Esophagus muscularis mucosa (tissue), 4 donors: ENCODE results near the gene PGC. TPM values are rescaled to one million over a fixed set of nuclear protein-coding genes. Genes with fewer than 3 reads are reported as not detected.
A peak's percentile ranks its signal among the peaks of the same experiment; 100 is the strongest.

Source experiments
- DNase-seq: peaks from one replicate; pipeline ENCODE4 v3.0.0-alpha.2; 2017; ENCODE audit errors: extremely low spot score
- H3K27ac ChIP-seq, 4 donors: fragments of 200-600 bp; sonication (generic); replicated peaks in 1 of 4; 1 replicate in 3 of 4; 2 replicates in 1 of 4; pipeline ENCODE4 v1.5.1; 2016 to 2019; ENCODE audit warnings: mild to moderate bottlenecking in 1 of 4
- H3K27me3 ChIP-seq, 4 donors: fragments of 200-600 bp; sonication (generic); one replicate each; pipeline versions ENCODE4 v1.5.1 to v1.6.0; 2016 to 2019
- H3K36me3 ChIP-seq, 4 donors: fragments of 200-600 bp; sonication (generic); one replicate each; pipeline ENCODE4 v1.5.1; 2016 to 2019
- H3K4me1 ChIP-seq, 4 donors: fragments of 200-600 bp; sonication (generic); one replicate each; pipeline ENCODE4 v1.5.1; 2016 to 2019
- H3K4me3 ChIP-seq, 4 donors: fragments of 200-600 bp; sonication (generic); 1 replicate in 2 of 4; 2 replicates in 2 of 4; pipeline ENCODE4 v1.5.1; 2016 to 2019; ENCODE audit warnings: mild to moderate bottlenecking in 4 of 4, moderate library complexity in 1 of 4
- H3K9me3 ChIP-seq, 4 donors: fragments of 200-600 bp; sonication (generic); 1 replicate in 3 of 4; 2 replicates in 1 of 4; pipeline ENCODE4 v1.5.1; 2016 to 2019
- EP300 ChIP-seq: sonication (generic); formaldehyde crosslinking; IDR thresholded peaks from one replicate; pipeline ENCODE4 v1.6.1; 2017; ENCODE audit warnings: antibody characterized with exemption
- POLR2A ChIP-seq: fragments of 450-650 bp; IDR thresholded peaks from one replicate; pipeline ENCODE4 v1.6.1; 2017; ENCODE audit warnings: antibody characterized with exemption, moderate library complexity, mild to moderate bottlenecking, low read depth
- POLR2AphosphoS5 ChIP-seq, 2 donors: sonication (generic); formaldehyde crosslinking; IDR thresholded peaks; one replicate each; pipeline ENCODE4 v1.6.1; 2017; ENCODE audit warnings: antibody characterized with exemption in 2 of 2
- WGBS: methylation state at CpG from one replicate; pipeline ENCODE4 v1.1.5; 2018; 5-methylcytosine and 5-hydroxymethylcytosine counted together
- intact Hi-C: fragments of 100-400 bp; cut with DNase I; formaldehyde crosslinking; loops from one replicate; pipeline ENCODE4 v1.15.1; 2023
- total RNA-seq, 4 donors: library from RNA; depleted of rRNA; stranded (reverse); fragments of >200 nt; gene quantifications; one replicate each; pipeline versions ENCODE4 v1.1.0 to v1.2.1, GENCODE V29; 2016
- TF ChIP-seq, protein P1 (sequence below), 3 experiments: fragments of 200-600 bp in 2 of 3; fragments of 450-650 bp in 1 of 3; sonication (generic) in 2 of 3; IDR thresholded peaks; one replicate each; pipeline ENCODE4 v1.5.1; 2017 to 2019; ENCODE audit warnings: antibody characterized with exemption in 3 of 3, mild to moderate bottlenecking in 2 of 3, moderate library complexity in 1 of 3

Gene PGC
- total RNA-seq, 4 donors from 2014 or later: 0.83 to 1.1 (median 0.92) TPM; not detected in 1

DNA sequence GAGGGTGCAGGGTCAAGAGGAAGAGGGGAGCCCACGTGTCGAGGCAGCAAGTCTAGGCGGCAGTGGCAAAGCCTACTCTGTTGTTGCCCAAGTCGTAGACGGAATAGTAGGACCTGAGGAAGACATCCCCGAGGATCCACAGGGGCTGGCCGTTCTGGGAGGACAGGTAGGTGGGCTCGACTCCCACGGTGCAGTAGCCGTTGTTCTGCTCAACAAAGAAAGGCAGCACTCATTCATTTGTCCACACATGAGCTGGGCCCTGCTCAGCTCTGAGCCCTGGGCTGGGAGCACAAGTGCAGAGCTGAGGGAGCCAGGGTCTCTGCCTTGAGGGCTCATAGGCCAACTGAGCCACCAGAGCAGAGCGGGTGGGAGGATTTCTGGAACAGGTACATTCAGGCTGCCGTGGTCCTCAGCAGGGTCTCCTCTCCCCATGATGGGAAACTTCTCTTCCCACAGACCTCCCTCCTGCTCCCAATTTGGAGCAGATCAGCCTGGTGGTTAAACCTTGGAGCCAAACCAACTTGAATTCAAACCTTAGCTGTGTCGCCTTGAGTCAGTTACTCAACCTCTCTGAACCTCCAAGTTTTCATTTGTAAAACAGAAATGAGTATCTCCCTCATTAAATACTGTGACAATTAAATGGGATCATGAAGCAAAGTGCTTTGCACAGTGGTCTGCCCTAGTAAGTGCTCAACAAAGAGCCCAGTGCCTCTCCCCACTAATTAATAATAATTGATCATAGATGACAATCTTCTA, 10.2 kb downstream of the PGC start:
- intact Hi-C loops: loop anchor here (5.0 kb wide), 1 partner anchor 40 kb away; the partner anchor contains the start of gene FRS3

DNA sequence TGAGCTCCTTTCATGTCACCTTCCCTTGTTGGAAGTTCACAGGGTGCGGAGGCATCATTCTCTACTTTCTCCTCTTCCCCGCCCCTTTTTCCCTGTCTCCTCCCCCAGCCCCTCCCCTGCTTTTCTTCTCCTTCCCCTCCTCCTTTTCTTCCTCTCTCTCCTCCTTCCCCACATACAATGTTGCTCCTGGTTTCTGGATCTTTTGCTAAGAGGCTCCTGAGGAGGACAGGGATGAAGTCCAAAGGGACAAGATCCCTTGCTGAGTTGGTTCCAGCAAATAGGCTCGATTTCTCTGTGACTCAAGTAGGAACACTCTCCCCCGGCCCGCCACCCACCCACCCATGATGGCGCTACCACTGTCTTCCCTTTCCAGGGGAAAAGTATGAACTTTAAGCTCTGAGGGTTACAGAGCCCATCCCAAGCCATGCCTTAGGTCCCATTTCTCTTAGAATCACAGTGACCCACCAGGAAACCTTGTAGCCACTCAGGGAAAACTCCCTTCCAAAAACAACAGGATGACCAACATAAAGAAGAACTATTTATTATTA, 10.9 kb downstream of the PGC start:
- DNase-seq: no peak
- no peaks in the 10 kb centered on the region for H3K9me3 ChIP-seq
- peaks cover 31 to 37% (median 34%) of the 10 kb centered on the region in 4 donors for H3K4me1 ChIP-seq
- H3K27me3 ChIP-seq: peaks cover 0 to 6% (median 0%) of the 10 kb centered on the region in 4 donors
- H3K27ac ChIP-seq: no peak overlapping the region
- 78% methylated on average over 6 of the region's 6 CpGs for WGBS
- TF ChIP-seq POLR2AphosphoS5 (IDR thresholded peaks at IDR 0.05) (no peak), EP300 (no peak), POLR2A (no peak)
- TF ChIP-seq, protein P1, sequence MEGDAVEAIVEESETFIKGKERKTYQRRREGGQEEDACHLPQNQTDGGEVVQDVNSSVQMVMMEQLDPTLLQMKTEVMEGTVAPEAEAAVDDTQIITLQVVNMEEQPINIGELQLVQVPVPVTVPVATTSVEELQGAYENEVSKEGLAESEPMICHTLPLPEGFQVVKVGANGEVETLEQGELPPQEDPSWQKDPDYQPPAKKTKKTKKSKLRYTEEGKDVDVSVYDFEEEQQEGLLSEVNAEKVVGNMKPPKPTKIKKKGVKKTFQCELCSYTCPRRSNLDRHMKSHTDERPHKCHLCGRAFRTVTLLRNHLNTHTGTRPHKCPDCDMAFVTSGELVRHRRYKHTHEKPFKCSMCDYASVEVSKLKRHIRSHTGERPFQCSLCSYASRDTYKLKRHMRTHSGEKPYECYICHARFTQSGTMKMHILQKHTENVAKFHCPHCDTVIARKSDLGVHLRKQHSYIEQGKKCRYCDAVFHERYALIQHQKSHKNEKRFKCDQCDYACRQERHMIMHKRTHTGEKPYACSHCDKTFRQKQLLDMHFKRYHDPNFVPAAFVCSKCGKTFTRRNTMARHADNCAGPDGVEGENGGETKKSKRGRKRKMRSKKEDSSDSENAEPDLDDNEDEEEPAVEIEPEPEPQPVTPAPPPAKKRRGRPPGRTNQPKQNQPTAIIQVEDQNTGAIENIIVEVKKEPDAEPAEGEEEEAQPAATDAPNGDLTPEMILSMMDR (IDR thresholded peaks at IDR 0.05): no peak
- intact Hi-C loops: loop anchor here (5.0 kb wide), 1 partner anchor 41 kb away; the partner anchor contains the start of gene FRS3
- H3K36me3 ChIP-seq: no peaks in the 10 kb centered on the region
- peak overlapping the region in 2 of 4 donors; percentile 98 for H3K4me3 ChIP-seq

More for the DNA sequence above, 10.2 kb downstream of the PGC start:
- Histone ChIP-seq H3K4me3 (no peak overlapping the region), H3K9me3 (no peaks in the 10 kb centered on the region), H3K27ac (no peak overlapping the region), H3K4me1 (peaks cover 23 to 30% (median 27%) of the 10 kb centered on the region in 4 donors), H3K36me3 (no peaks in the 10 kb centered on the region), H3K27me3 (peaks cover 0 to 6% (median 0%) of the 10 kb centered on the region in 4 donors)
- TF ChIP-seq POLR2AphosphoS5 (IDR thresholded peaks at IDR 0.05) (no peak), POLR2A (no peak), EP300 (no peak)
- TF ChIP-seq, protein P1 (IDR thresholded peaks at IDR 0.05): no peak
- DNase-seq: no peak
- WGBS: 88% methylated on average over 12 of the region's 13 CpGs

DNA sequence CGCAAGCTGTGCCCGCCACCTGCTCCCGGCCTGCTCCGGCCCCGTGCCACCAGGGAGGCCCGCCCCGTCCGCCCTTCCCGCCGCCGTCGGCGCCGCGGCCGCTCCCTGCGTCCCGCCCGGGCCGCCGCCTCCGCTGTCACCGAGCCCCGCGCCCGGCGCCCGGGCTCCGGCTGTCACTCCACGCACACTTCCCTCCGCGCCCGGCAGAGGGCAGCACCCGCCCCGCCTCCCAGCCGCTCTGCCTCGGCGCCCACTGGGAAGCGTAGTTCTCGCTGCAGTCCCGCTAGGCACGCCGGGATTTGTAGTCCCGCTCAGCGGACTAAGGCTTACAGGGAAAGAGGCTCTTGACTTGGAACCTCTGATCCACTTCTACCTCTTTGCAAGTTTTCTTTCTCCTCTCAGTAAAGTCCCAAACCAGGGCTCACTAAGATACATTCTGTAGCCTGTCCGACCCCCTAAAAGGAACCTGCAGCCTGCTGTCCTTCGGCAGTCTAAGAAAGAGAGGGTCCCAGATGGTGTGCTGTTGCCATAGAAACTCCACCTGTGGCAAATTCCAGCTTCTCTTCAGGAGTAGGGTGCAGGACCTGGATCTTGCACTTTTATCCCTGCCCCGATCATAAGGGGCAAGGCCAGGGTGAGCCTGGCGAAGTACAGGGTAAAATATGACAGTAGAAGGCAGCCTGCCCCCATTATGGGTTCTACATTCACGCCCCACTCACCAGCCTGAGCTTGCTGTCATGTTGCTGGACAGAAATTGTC, 11.6 kb downstream of the PGC start, which contains the start of gene TFEB:
TSS of gene TFEB (minus strand) at position 182 of the 759 bp plus-strand sequence. CDS start 44,395 bp downstream, outside the sequence.
- H3K4me1 ChIP-seq: peaks cover 37 to 44% (median 40%) of the 10 kb centered on the region in 4 donors
- H3K4me3 ChIP-seq: peak within 1 kb of the TSS; percentile 90 to 98 (median 97)
- intact Hi-C loops: loop anchor here (5.0 kb wide), 1 partner anchor 42 kb away; the partner anchor contains the start of gene FRS3
- TF ChIP-seq, protein P1 (IDR thresholded peaks at IDR 0.05): peak; percentile 92 to 99 (median 92)
- TF ChIP-seq POLR2AphosphoS5 (IDR thresholded peaks at IDR 0.05) (peak; percentile 73 to 96), EP300 (no peak), POLR2A (no peak)
- H3K27ac ChIP-seq: peak within 1 kb of the TSS; percentile 97 to 99 (median 98)
- H3K27me3 ChIP-seq: peaks cover 0 to 6% (median 0%) of the 10 kb centered on the region in 4 donors
- WGBS: 15% methylated on average over 24 of the region's 50 CpGs
- no peaks in the 10 kb centered on the region for H3K36me3 ChIP-seq
- no peaks in the 10 kb centered on the region for H3K9me3 ChIP-seq
- peak; percentile 97 for DNase-seq

- peaks cover 0 to 1% (median 0%) of the 10 kb centered on the region in 4 donors for H3K27me3 ChIP-seq
- H3K27ac ChIP-seq: peak overlapping the region; percentile 97 to 99 (median 98)
- 0% methylated on average over 7 of the region's 76 CpGs for WGBS
- no peaks in the 10 kb centered on the region for H3K36me3 ChIP-seq
- intact Hi-C loops: loop anchor here (5.0 kb wide), 1 partner anchor 42 kb away; the partner anchor contains the start of gene FRS3
- H3K9me3 ChIP-seq: no peaks in the 10 kb centered on the region
- peak overlapping the region; percentile 90 to 98 (median 97) for H3K4me3 ChIP-seq
- peaks cover 45 to 50% (median 48%) of the 10 kb centered on the region in 4 donors for H3K4me1 ChIP-seq
- TF ChIP-seq, protein P1 (IDR thresholded peaks at IDR 0.05): no peak
- TF ChIP-seq POLR2A (no peak), POLR2AphosphoS5 (IDR thresholded peaks at IDR 0.05) (no peak), EP300 (no peak)
- peak; percentile 95 for DNase-seq
These were observed 12.4 kb downstream of the PGC start for GRCh38 chr6:41734666-41735426.
